Measurements from ENCODE around the gene GHR. TPM values are rescaled to one million over a fixed set of nuclear protein-coding genes. Genes with fewer than 3 reads are reported as not detected.

GHR gene
- polyA plus RNA-seq, 1 donor from 2014 or later = 0.31 TPM

- no peaks in the 10 kb centered on the region for H4K20me1 ChIP-seq (ENCODE audit: insufficient read depth)
- no peak overlapping the region for H3K9ac ChIP-seq (ENCODE audit: low read length)
- H3K36me3 ChIP-seq (ENCODE audit: insufficient read depth, low read length) = no peaks in the 10 kb centered on the region
- H3F3A ChIP-seq (ENCODE audit: insufficient read depth, low read length, poor library complexity, severe bottlenecking) = no peaks in the 10 kb centered on the region
- no peaks in the 10 kb centered on the region for H3K27me3 ChIP-seq (ENCODE audit: insufficient read depth, low read depth, low read length)
- no peak overlapping the region for H3K27ac ChIP-seq (ENCODE audit: low read length)
- H3K9me3 ChIP-seq (ENCODE audit: low read length) = no peaks in the 10 kb centered on the region
- H3K4me3 ChIP-seq (ENCODE audit: low read length) = no peak overlapping the region
- no peak overlapping the region for H2AFZ ChIP-seq (ENCODE audit: low read depth, low read length)
- H3K9me2 ChIP-seq (ENCODE audit: insufficient read depth, low read length) = no peaks in the 10 kb centered on the region
- H3K79me2 ChIP-seq (replicated peaks; ENCODE audit: insufficient read depth, low read length) = no peaks in the 10 kb centered on the region
- TF ChIP-seq TAF1 (IDR thresholded peaks at IDR 0.05; ENCODE audit: low read depth) = no peak
- TF ChIP-seq SMC3 (conservative IDR thresholded peaks at IDR 0.05; ENCODE audit: poor library complexity) = no peak
- TF ChIP-seq REST (IDR thresholded peaks at IDR 0.05; ENCODE audit: borderline replicate concordance) = no peak
- TF ChIP-seq, protein P1, sequence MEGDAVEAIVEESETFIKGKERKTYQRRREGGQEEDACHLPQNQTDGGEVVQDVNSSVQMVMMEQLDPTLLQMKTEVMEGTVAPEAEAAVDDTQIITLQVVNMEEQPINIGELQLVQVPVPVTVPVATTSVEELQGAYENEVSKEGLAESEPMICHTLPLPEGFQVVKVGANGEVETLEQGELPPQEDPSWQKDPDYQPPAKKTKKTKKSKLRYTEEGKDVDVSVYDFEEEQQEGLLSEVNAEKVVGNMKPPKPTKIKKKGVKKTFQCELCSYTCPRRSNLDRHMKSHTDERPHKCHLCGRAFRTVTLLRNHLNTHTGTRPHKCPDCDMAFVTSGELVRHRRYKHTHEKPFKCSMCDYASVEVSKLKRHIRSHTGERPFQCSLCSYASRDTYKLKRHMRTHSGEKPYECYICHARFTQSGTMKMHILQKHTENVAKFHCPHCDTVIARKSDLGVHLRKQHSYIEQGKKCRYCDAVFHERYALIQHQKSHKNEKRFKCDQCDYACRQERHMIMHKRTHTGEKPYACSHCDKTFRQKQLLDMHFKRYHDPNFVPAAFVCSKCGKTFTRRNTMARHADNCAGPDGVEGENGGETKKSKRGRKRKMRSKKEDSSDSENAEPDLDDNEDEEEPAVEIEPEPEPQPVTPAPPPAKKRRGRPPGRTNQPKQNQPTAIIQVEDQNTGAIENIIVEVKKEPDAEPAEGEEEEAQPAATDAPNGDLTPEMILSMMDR (IDR thresholded peaks at IDR 0.05; ENCODE audit: poor library complexity, severe bottlenecking) = no peak
- TF ChIP-seq EZH2 (IDR thresholded peaks at IDR 0.05; ENCODE audit: borderline replicate concordance, insufficient read depth, low read length, poor library complexity, severe bottlenecking) = no peak
- H3K4me2 ChIP-seq (ENCODE audit: low read length) = no peak overlapping the region
These were observed 38.8 kb downstream of the GHR start for GRCh38 chr5:42462083-42462482.

DNA sequence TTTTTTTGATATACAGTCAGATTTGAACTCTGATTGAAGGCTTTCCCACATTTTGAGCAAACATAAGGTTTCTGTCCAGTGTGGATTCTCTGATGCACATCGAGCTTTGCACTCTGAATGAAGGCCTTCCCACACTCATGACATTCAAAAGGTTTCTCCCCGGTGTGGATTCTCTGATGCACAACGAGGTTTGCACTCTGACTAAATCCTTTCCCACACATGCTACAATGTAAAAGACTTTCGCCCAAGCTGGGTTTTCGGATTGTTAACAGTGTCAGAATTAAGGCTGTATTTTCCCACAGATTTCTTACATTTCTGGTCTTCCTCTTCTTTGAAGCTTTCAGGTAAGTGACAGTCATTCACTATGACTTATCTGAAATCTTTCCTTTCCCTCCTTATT, 44.3 kb downstream of the GHR start:
- Histone ChIP-seq H3K4me3 (ENCODE audit: low read length) (no peak overlapping the region), H3K9me2 (ENCODE audit: insufficient read depth, low read length) (no peaks in the 10 kb centered on the region), H3K27ac (ENCODE audit: low read length) (no peak overlapping the region), H3K36me3 (ENCODE audit: insufficient read depth, low read length) (no peaks in the 10 kb centered on the region), H2AFZ (ENCODE audit: low read depth, low read length) (no peak overlapping the region), H3K9me3 (ENCODE audit: low read length) (no peaks in the 10 kb centered on the region), H3K9ac (ENCODE audit: low read length) (no peak overlapping the region), H3F3A (ENCODE audit: insufficient read depth, low read length, poor library complexity, severe bottlenecking) (no peaks in the 10 kb centered on the region), H3K79me2 (replicated peaks; ENCODE audit: insufficient read depth, low read length) (no peaks in the 10 kb centered on the region), H3K27me3 (ENCODE audit: insufficient read depth, low read depth, low read length) (no peaks in the 10 kb centered on the region), H4K20me1 (ENCODE audit: insufficient read depth) (no peaks in the 10 kb centered on the region), H3K4me2 (ENCODE audit: low read length) (no peak overlapping the region)
- TF ChIP-seq TAF1 (IDR thresholded peaks at IDR 0.05; ENCODE audit: low read depth) (no peak), EZH2 (IDR thresholded peaks at IDR 0.05; ENCODE audit: borderline replicate concordance, insufficient read depth, low read length, poor library complexity, severe bottlenecking) (no peak), EP300 (conservative IDR thresholded peaks at IDR 0.05; ENCODE audit: poor library complexity, severe bottlenecking) (no peak), REST (IDR thresholded peaks at IDR 0.05; ENCODE audit: borderline replicate concordance) (no peak), SMC3 (conservative IDR thresholded peaks at IDR 0.05; ENCODE audit: poor library complexity) (no peak), MXI1 (conservative IDR thresholded peaks at IDR 0.05; ENCODE audit: poor library complexity, severe bottlenecking) (no peak), POLR2AphosphoS5 (IDR thresholded peaks at IDR 0.05) (no peak), RAD21 (conservative IDR thresholded peaks at IDR 0.05) (no peak)
- TF ChIP-seq, protein P1 (IDR thresholded peaks at IDR 0.05; ENCODE audit: poor library complexity, severe bottlenecking) = no peak

Measured in neural cell (in vitro differentiated cells).